ENCODE results near the gene IFNL3.
"Not testable (repeated sequence)": the region's sequence is repeated elsewhere in the genome, so short reads cannot be mapped to it uniquely, and the experiment has no call there.

Gene IFNL3

GRCh38 chr19:39244410-39245100 is at the start of gene IFNL3:
Gene IFNL3, minus strand, starts transcription at chr19:39245006. Its CDS starts 39 bp downstream, at chr19:39244967.
- not testable (repeated sequence) for DNase-seq

- DNase-seq, result no peak
These were observed 48.6 kb upstream of the IFNL3 start for GRCh38 chr19:39293394-39293793.

GRCh38 chr19:39284032-39284431 is 39.2 kb upstream of the IFNL3 start:
- no peak for DNase-seq

GRCh38 chr19:39282021-39282420 is 37.2 kb upstream of the IFNL3 start:
- no peak for DNase-seq

GRCh38 chr19:39277598-39277997 is 32.8 kb upstream of the IFNL3 start:
- peak; percentile 16 for DNase-seq

- no peak for DNase-seq
These were observed 31.9 kb upstream of the IFNL3 start for GRCh38 chr19:39276740-39277139.

- DNase-seq, result no peak
These were observed 30.8 kb upstream of the IFNL3 start for GRCh38 chr19:39275578-39275977.

GRCh38 chr19:39273859-39274258 is 29.1 kb upstream of the IFNL3 start:
- DNase-seq, result not testable (repeated sequence)

- no peak for DNase-seq
These were observed 25.4 kb upstream of the IFNL3 start for GRCh38 chr19:39270036-39270871.

- not testable (repeated sequence) for DNase-seq
These were observed 24.6 kb upstream of the IFNL3 start for GRCh38 chr19:39269369-39269768.

- DNase-seq, result not testable (repeated sequence)
These were observed 23.9 kb upstream of the IFNL3 start for GRCh38 chr19:39268531-39269223.

GRCh38 chr19:39268085-39268484 is 23.3 kb upstream of the IFNL3 start, which contains the start of gene IFNL2:
Gene IFNL2, plus strand, starts transcription at chr19:39268396. Its CDS starts 173 bp downstream, at chr19:39268569.
- DNase-seq, result not testable (repeated sequence)

- DNase-seq, result no peak
These were observed 20.6 kb upstream of the IFNL3 start for GRCh38 chr19:39265321-39265916.

GRCh38 chr19:39264306-39265290 is 19.8 kb upstream of the IFNL3 start:
- no peak for DNase-seq

- no peak for DNase-seq
These were observed 19.1 kb upstream of the IFNL3 start for GRCh38 chr19:39263912-39264305.

- DNase-seq, result no peak
These were observed 17.7 kb upstream of the IFNL3 start for GRCh38 chr19:39262496-39262895.

- DNase-seq, result no peak
These were observed 16.9 kb upstream of the IFNL3 start for GRCh38 chr19:39261704-39262103.

- DNase-seq, result no peak
These were observed 12.4 kb upstream of the IFNL3 start for GRCh38 chr19:39257227-39257626.

GRCh38 chr19:39254531-39255345 is 9.9 kb upstream of the IFNL3 start:
- DNase-seq, result no peak

- no peak for DNase-seq
These were observed 8.8 kb upstream of the IFNL3 start for GRCh38 chr19:39253374-39254149.

Data from suppressor macrophage treated with lipopolysaccharide for 4 hours (primary cell).